ENCODE measurements around the gene NLRP12.
"Not testable (repeated sequence)": the region's sequence is repeated elsewhere in the genome, so short reads cannot be mapped to it uniquely, and the experiment has no call there.

GRCh38 chr19:53840914-53841313, 16.8 kb upstream of the NLRP12 start:
- TF ChIP-seq CTCF (IDR thresholded peaks at IDR 0.05 in 8 of 11, conservative IDR thresholded peaks at IDR 0.05 in 3 of 11); POLR2AphosphoS5 (IDR thresholded peaks at IDR 0.05); POLR2A (IDR thresholded peaks at IDR 0.05): not testable (repeated sequence)
